Measurements from ENCODE around the gene FHIT. TPM values are rescaled to one million over a fixed set of nuclear protein-coding genes. Genes with fewer than 3 reads are reported as not detected.

The FHIT gene
- total RNA-seq, 1 experiment from 2014 or later: 9.8 TPM

GRCh38 chr3:59809710-59810444, 1441.4 kb downstream of the FHIT start:
- BruUV-seq (replicated peaks): no TSS peak
- Histone ChIP-seq H3K27ac (peak overlapping the region; percentile 89), H3K9me3 (ENCODE audit: insufficient read depth, low read depth) (no peaks in the 10 kb centered on the region), H4K20me1 (ENCODE audit: insufficient read depth) (no peaks in the 10 kb centered on the region), H3K9me2 (ENCODE audit: insufficient read depth) (no peaks in the 10 kb centered on the region), H3K79me2 (ENCODE audit: low read depth) (no peaks in the 10 kb centered on the region), H3K27me3 (ENCODE audit: insufficient read depth, low read depth) (no peaks in the 10 kb centered on the region), H3K4me2 (no peak overlapping the region), H3F3A (ENCODE audit: insufficient read depth, low read depth) (no peaks in the 10 kb centered on the region), H3K4me1 (replicated peaks; ENCODE audit: insufficient read depth) (peaks cover 17% of the 10 kb centered on the region), H3K4me3 (no peak overlapping the region), H2AFZ (no peak overlapping the region; the same call in 1 of the 2 replicates), H3K36me3 (ENCODE audit: low read depth) (no peaks in the 10 kb centered on the region)
- TF ChIP-seq EZH2 (IDR thresholded peaks at IDR 0.05; ENCODE audit: low read depth): no peak
- peak; percentile 49 for TF ChIP-seq CTCF (conservative IDR thresholded peaks at IDR 0.05)
- POLR2A ChIA-PET (ENCODE audit: unreplicated experiment): no interaction called here
- intact Hi-C loops (cut with micrococcal nuclease; ENCODE audit: unreplicated experiment): loop anchor here (10.0 kb wide), 1 partner anchor 1245 kb away; no protein-coding TSS in a partner anchor
- DNase-seq: no peak
- CTCF ChIA-PET: interaction anchor here (0.6 kb wide), 2 partner anchors 48 to 611 kb away, joined by 3 to 11 read pairs; no protein-coding TSS in a partner anchor

- ChIA-PET CTCF (interaction anchor here (0.6 kb wide), 1 partner anchor 49 kb away, joined by 11 read pairs; no protein-coding TSS in a partner anchor), POLR2A (ENCODE audit: unreplicated experiment) (no interaction called here)
- DNase-seq: peak in 1 of 2 experiments; percentile 69
- TF ChIP-seq CTCF (conservative IDR thresholded peaks at IDR 0.05) (no peak), EZH2 (IDR thresholded peaks at IDR 0.05; ENCODE audit: low read depth) (no peak)
- Histone ChIP-seq H4K20me1 (ENCODE audit: insufficient read depth) (no peaks in the 10 kb centered on the region), H3K27me3 (ENCODE audit: insufficient read depth, low read depth) (no peaks in the 10 kb centered on the region), H3K9me3 (ENCODE audit: insufficient read depth, low read depth) (no peaks in the 10 kb centered on the region), H3K4me3 (no peak overlapping the region), H3K79me2 (ENCODE audit: low read depth) (no peaks in the 10 kb centered on the region), H3K27ac (peak overlapping the region; percentile 89), H3K4me2 (peak overlapping the region; percentile 25), H3K4me1 (replicated peaks; ENCODE audit: insufficient read depth) (peaks cover 17% of the 10 kb centered on the region), H3K9me2 (ENCODE audit: insufficient read depth) (no peaks in the 10 kb centered on the region), H3F3A (ENCODE audit: insufficient read depth, low read depth) (no peaks in the 10 kb centered on the region), H3K36me3 (ENCODE audit: low read depth) (no peaks in the 10 kb centered on the region), H2AFZ (no peak overlapping the region; the same call in 1 of the 2 replicates)
- intact Hi-C loops (cut with micrococcal nuclease; ENCODE audit: unreplicated experiment): no loop called here
- BruUV-seq (replicated peaks): no TSS peak
Observed at GRCh38 chr3:59809016-59809415, 1442.2 kb downstream of the FHIT start.

GRCh38 chr3:59808446-59808845, 1442.8 kb downstream of the FHIT start:
- Histone ChIP-seq H3F3A (ENCODE audit: insufficient read depth, low read depth) (no peaks in the 10 kb centered on the region), H3K4me1 (replicated peaks; ENCODE audit: insufficient read depth) (peaks cover 17% of the 10 kb centered on the region), H3K27ac (peak overlapping the region; percentile 89), H3K9me2 (ENCODE audit: insufficient read depth) (no peaks in the 10 kb centered on the region), H4K20me1 (ENCODE audit: insufficient read depth) (no peaks in the 10 kb centered on the region), H3K9me3 (ENCODE audit: insufficient read depth, low read depth) (no peaks in the 10 kb centered on the region), H3K36me3 (ENCODE audit: low read depth) (no peaks in the 10 kb centered on the region), H3K4me3 (no peak overlapping the region), H3K4me2 (peak overlapping the region; percentile 25), H3K79me2 (ENCODE audit: low read depth) (no peaks in the 10 kb centered on the region), H3K27me3 (ENCODE audit: insufficient read depth, low read depth) (no peaks in the 10 kb centered on the region), H2AFZ (no peak overlapping the region; the same call in 1 of the 2 replicates)
- POLR2A ChIA-PET (ENCODE audit: unreplicated experiment): no interaction called here
- no peak for TF ChIP-seq EZH2 (IDR thresholded peaks at IDR 0.05; ENCODE audit: low read depth)
- TF ChIP-seq CTCF (conservative IDR thresholded peaks at IDR 0.05): no peak
- CTCF ChIA-PET: no interaction called here
- intact Hi-C loops (cut with micrococcal nuclease; ENCODE audit: unreplicated experiment): no loop called here
- DNase-seq: no peak
- BruUV-seq (replicated peaks): no TSS peak

Measured in PC-9 (cell line).